GM18907 (cell line): Measurements from ENCODE around the gene PTPN4.
"Not testable (repeated sequence)": the region's sequence is repeated elsewhere in the genome, so short reads cannot be mapped to it uniquely, and the experiment has no call there.

ENCODE experiments used
- ATAC-seq: cut with Tn5 transposase; IDR thresholded peaks from one replicate; pipeline ENCODE4 v1.9.1; 2021; ENCODE audit warnings: mild to moderate bottlenecking, moderate library complexity; ENCODE audit not compliant: unreplicated experiment

PTPN4 gene

DNA sequence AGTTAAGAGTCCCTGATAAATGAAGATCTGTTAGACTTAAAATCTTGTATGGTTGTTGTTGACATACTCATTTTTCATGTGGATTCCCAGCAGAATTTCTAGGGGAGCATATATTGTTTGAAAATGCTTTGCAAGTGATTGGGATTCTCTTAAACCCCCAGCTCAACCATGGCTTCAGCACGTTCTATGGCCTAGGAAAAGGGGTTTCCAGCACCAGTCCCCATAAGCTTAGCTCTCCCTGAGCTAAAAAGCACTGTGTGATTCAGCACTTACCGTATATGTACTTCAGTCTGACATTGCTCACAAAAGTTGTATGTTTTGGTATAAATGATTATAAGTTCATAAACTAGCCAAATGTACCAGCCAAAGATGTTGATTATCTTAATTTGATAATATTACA, 173.1 kb downstream of the PTPN4 start:
- ATAC-seq: no peak

DNA sequence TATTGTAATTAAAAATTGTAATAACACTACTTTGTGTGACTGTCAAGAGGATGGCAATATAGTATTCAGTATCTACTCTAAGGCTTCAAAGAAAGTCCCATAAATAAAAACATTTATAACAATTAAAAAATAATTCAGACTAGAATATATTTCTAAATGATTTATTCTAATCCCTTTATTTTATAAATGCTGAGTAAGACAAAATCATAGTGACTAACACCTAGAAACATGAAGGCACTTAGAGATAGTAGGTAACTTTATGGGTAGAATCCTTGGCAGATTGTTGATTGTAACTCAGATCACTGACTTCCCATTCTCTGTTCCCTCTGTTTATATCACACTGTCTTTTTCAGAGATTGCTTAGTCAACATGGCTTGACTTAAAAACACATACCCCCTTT, 174.6 kb downstream of the PTPN4 start:
- no peak for ATAC-seq

DNA sequence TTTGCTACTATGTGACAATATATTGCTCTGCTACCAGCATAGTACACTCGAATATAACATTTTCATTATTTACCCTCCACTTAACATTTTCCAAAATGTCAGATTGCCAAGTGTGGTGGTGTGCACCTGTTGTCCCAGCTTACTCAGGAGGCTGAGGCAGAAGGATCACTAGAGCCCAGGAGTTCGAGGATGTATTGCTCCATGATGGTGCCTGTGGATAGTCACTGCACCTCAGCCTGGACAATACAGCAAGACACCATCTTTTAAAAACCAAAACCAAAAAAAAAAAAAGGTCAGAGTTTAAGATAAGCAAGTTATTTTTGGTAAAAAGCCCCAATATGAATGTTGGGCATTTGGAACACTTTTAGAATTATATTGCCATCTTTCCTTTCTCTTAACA, 178.0 kb downstream of the PTPN4 start:
- no peak for ATAC-seq

DNA sequence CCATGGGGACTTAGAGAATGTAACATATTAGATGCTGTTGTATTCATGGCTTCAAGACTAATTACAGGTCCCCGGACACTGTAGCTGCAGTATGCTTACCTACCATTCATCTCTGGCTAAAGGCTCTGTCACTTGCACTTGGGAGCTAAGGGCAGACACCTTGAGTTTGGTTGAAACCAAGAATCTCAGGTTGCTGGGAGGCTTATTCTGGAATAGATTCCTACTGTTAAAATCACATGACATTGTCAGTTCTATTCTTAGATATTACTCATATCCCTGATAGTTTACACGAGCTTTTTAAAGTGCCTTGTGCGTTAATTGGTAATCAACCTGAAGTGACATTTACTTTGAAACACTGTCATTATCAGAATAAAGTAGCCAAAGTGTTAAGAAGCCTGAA, 180.2 kb downstream of the PTPN4 start:
- ATAC-seq: no peak

GRCh38 chr2:119940856-119941255, 181.1 kb downstream of the PTPN4 start:
- ATAC-seq: no peak

- no peak for ATAC-seq
Observed at GRCh38 chr2:119941388-119941787, 181.7 kb downstream of the PTPN4 start.

- ATAC-seq: no peak
Observed at GRCh38 chr2:119941981-119942513, 182.3 kb downstream of the PTPN4 start.

DNA sequence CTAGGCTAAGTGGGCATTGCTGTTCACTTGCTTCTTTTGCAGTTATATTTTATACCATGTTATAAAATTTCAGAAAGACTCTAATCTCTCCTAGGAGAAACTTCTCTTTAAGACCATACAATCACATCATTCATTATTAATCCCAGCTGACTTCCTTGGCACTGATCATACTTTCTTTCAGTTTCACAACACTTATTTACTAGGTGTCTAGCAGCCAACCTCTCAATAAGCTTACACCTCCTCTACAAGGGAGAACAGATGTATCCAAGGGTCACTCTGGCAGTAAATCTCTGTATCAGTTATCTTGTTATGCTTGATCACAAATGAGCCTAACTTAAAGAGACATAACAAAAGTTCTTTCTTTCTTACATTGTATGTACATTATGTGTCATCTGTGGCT, 183.3 kb downstream of the PTPN4 start:
- no peak for ATAC-seq

- no peak for ATAC-seq
Observed at GRCh38 chr2:119947535-119947934, 187.8 kb downstream of the PTPN4 start.

- no peak for ATAC-seq
Observed at GRCh38 chr2:119950966-119951365, 191.2 kb downstream of the PTPN4 start.

- ATAC-seq: no peak
Observed at GRCh38 chr2:119958670-119959268, 199.0 kb downstream of the PTPN4 start.

GRCh38 chr2:119960821-119961220, 201.1 kb downstream of the PTPN4 start:
- no peak for ATAC-seq

DNA sequence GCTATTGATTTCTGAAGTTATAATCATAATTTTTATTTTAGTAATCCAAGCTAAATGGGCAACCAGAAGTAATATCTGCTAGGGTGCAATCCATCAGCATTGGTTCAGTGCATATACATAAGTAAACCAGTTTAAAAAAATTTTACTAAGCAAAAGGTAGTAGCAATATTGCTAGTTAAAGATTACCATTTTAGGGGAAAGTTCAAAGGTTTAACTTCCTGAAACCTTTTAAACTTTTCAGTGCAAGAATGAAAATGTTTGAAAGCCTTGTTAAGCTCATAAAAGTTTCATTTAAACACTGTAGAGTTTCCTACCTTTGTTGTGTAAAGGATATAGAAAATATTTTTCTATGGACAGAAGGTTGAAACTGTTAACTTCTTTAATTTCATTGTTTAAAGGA, 222.2 kb downstream of the PTPN4 start:
- no peak for ATAC-seq

DNA sequence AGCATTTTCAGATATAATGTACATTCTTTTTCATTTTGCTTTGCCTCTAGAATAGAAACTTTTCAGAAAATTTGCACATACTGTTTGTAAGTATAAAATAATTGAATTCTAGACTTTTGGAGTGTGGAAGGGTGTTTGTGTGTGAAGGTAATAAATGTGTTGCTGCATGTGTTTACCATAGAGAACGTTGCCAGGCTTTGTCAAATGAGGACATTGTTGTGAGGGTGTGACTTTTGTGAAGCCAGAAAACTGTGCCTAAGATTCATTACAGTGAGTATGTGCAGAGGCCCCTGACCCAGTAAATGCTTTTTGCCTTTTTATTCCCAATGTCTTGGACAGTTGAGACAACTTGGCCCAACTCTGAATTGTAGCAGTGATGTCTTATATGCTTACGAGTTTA, 222.8 kb downstream of the PTPN4 start:
- no peak for ATAC-seq

DNA sequence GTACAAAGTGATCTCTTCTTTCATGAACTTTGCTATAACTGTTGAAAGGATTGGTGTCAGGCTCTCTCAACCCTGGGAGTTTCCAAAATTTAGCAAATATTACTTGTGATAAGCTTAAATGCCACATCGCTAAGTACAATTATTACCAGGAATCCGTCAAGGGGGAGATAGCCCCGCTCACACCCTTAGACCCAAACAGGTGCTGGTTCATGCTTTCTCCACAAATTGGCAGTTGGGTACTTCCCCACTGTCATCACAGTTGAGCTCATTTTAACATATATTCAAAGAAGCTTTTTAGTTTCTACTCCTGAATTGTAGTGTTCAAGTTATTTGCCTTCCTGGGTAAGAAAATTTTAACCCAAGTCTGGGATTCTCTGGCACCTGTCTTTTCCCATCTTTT, 223.4 kb downstream of the PTPN4 start:
- ATAC-seq: no peak

DNA sequence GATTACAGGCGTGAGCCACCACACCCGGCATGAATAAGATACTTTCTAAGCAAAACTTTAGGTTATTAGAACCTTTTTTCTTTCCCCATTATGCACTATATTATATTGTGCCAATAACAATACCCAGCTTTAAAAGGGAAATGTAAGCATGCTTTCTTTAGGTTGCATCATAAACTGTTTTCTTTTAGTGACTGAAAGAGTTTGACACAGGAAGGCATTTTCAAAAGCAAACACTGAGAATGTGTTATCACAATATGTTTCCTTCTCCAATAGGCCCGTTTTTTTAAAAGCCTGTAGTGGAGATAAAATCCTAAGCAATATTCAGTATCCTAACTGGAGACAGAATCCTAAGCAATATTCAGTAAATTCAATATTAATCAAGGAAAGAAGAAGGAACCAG, 236.4 kb downstream of the PTPN4 start:
- no peak for ATAC-seq

GRCh38 chr2:119996896-119997891, 237.5 kb downstream of the PTPN4 start:
- not testable (repeated sequence) for ATAC-seq

DNA sequence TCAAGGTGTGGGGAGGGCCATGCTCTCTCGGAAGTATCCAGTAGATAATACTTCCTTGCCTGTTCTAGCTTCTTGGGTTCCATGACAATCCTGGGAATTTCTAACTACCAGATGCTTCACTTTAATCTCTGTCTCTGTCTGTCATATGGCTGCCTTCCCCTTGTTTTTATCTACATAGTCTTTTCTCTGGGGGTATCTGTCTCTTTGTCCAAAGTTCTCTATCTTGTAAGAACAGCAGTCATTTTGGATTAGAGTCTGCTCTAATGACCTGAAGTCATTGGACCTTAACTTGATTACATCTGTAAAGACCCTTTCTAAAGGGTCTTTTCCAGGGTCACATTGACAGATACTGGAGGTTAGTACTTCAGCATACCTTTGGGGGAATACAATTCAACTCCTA, 241.7 kb downstream of the PTPN4 start:
- no peak for ATAC-seq

GRCh38 chr2:120004254-120004653, 244.5 kb downstream of the PTPN4 start:
- no peak for ATAC-seq

DNA sequence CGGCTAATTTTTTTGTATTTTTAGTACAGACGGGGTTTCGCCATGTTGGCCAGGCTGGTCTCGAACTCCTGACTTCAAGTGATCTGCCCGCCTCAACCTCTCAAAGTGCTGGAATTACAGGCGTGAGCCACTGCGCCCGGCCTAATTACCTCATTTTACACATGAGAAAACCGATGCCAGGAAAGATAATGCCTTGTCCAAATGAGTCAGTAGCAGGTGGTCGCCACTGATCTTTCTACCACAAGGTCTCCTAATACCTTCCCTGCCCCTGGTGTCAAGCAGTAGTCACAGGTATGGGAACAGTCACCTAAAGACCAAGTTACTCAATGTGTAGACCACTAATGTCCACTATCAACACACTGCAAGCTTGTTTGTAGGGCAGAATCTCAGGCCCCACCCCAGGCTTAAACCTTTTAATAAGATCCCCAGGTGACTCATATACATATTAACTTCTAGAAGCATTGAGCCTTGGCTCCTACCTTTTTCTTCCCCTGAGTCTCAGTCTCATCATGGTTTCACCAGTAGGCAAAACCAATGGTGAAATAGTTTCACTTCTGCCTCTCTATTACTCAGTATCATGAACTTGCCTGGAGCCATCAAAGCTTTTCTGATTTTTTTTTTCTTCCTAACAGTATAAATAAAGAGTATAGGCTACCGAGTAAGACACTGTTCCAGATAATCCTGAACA, 246.3 kb downstream of the PTPN4 start:
- ATAC-seq: peak; percentile 92

- ATAC-seq: no peak
Observed at GRCh38 chr2:120007851-120008250, 248.1 kb downstream of the PTPN4 start.
